Colonic mucosa (tissue), 4 donors: Measurements from ENCODE around the gene SMARCB1. TPM values are rescaled to one million over a fixed set of nuclear protein-coding genes. Genes with fewer than 3 reads are reported as not detected.

ENCODE experiments used
- DNase-seq: peaks from one replicate; pipeline ENCODE4 v3.0.0-alpha.2; 2020
- H3K27ac ChIP-seq: fragments of 200-600 bp; one replicate; pipeline ENCODE4 v1.8.0; 2021
- H3K27me3 ChIP-seq: fragments of 200-600 bp; one replicate; pipeline ENCODE4 v1.8.0; 2021
- H3K36me3 ChIP-seq: fragments of 200-600 bp; one replicate; pipeline ENCODE4 v1.8.0; 2021
- H3K4me1 ChIP-seq: fragments of 200-600 bp; one replicate; pipeline ENCODE4 v1.8.0; 2021; ENCODE audit warnings: mild to moderate bottlenecking
- H3K4me3 ChIP-seq: fragments of 200-600 bp; one replicate; pipeline ENCODE4 v1.8.0; 2021
- H3K9ac ChIP-seq, 2 donors: one replicate each; pipeline ENCODE4 v1.7.0; 2013; ENCODE audit warnings: control low read depth in 2 of 2, low read depth in 2 of 2, low read length in 2 of 2
- H3K9me3 ChIP-seq: fragments of 200-600 bp; one replicate; pipeline ENCODE4 v1.8.0; 2021
- CTCF ChIP-seq: fragments of 200-600 bp; IDR thresholded peaks from one replicate; pipeline ENCODE4 v1.8.0; 2022; ENCODE audit warnings: antibody characterized with exemption, mild to moderate bottlenecking
- intact Hi-C: fragments of 100-400 bp; cut with DNase I; formaldehyde crosslinking; loops from one replicate; pipeline ENCODE4 v1.14.1; 2022
- total RNA-seq, 2 donors: library from RNA; stranded (reverse); fragmentation: NEBNext Ultra II Directional in 1 of 2; extraction: Animal tissue kit (Norgen Biotek cat#: 25700) in 1 of 2; gene quantifications; one replicate each; pipeline ENCODE4 v1.2.1, GENCODE V29; 2021
- donor health status: healthy.
- donor health status: DM: no; HTN: no; CAD: no.
- donor health status: DM: no; HTN: no; CAD: no.

The SMARCB1 gene
- total RNA-seq, 2 donors from 2014 or later: 77.8 to 96.0 TPM

- no peak for TF ChIP-seq CTCF
- Histone ChIP-seq H3K9me3 (no peaks in the 10 kb centered on the region), H3K36me3 (no peaks in the 10 kb centered on the region), H3K4me1 (no peaks in the 10 kb centered on the region), H3K4me3 (no peak overlapping the region), H3K27me3 (no peaks in the 10 kb centered on the region), H3K27ac (no peak overlapping the region), H3K9ac (no peak overlapping the region)
- no peak for DNase-seq
- intact Hi-C loops: no loop called here
These were observed 25.6 kb downstream of the SMARCB1 start for GRCh38 chr22:23812378-23812777.

DNA sequence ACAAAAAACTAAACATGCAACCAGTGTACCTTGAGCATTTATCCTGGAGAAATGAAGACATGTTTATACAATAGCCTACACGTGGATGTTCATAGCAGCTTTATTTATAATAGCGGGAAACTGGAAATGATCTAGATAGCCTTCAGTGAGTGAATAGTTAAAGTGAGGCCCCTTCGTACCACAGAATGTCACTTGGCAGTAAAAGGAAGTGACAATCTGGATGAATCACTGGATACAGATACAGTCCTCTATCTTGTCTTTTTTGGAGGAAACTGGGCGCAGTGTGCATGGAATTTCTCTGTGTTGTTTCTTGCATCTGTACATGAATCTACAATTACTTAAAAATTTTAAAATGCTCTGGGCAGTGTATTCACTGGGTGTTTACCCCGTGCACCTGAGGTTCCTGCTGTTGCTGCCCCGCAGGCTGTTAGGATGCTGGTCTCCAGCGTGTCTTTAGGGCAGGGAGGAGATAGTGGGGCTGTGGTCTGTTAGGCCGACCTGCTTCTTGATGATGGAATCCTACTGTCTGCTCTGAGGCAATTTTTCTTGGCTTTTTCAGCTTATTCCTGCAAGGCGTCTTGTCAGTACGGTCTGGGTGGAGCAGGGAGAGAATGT lies 28.9 kb downstream of the SMARCB1 start:
- H3K36me3 ChIP-seq: peaks cover 12% of the 10 kb centered on the region
- no peak overlapping the region for H3K27ac ChIP-seq
- DNase-seq: no peak
- no peak for TF ChIP-seq CTCF
- H3K4me1 ChIP-seq: no peaks in the 10 kb centered on the region
- H3K27me3 ChIP-seq: no peaks in the 10 kb centered on the region
- intact Hi-C loops: no loop called here
- no peaks in the 10 kb centered on the region for H3K9me3 ChIP-seq
- no peak overlapping the region for H3K9ac ChIP-seq
- no peak overlapping the region for H3K4me3 ChIP-seq

DNA sequence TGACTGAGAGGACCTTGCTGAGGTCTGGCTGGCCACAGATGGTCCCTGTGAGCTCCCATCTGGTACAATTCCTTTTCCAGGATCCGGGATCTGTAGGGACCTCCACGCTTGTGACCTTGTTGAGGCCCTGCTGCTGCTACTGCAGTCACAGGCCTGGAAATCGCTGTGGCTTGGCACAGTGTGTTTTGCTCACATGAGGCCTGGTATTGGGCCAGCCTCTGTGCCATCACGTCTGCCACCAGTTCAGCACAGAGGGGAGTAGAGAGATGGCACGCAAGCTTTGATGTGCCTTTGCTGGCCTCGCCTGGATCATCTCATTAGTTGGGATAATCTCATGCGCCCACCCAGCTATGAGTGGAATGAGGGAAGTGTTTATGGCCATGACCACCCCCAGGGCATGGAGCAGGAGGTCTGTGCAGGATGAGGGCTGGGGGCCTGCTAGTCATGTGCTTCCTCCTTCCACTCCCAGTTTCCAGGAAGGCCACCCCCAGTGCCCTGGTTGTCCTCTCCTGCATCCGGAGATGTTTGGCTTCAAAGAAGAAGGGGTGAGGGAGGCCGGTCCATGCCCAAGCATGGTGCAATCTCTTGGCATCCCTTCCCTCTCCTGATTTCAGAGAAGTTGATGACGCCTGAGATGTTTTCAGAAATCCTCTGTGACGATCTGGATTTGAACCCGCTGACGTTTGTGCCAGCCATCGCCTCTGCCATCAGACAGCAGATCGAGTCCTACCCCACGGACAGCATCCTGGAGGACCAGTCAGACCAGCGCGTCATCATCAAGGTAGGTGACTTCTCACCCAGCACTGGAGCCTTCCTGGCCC lies 29.6 kb downstream of the SMARCB1 start:
- peaks cover 15% of the 10 kb centered on the region for H3K36me3 ChIP-seq

GRCh38 chr22:23817146-23817545 lies 30.4 kb downstream of the SMARCB1 start:
- Histone ChIP-seq H3K27ac (no peak overlapping the region), H3K4me3 (no peak overlapping the region), H3K36me3 (peaks cover 16% of the 10 kb centered on the region), H3K9me3 (no peaks in the 10 kb centered on the region), H3K4me1 (no peaks in the 10 kb centered on the region), H3K27me3 (no peaks in the 10 kb centered on the region), H3K9ac (no peak overlapping the region)
- no peak for DNase-seq
- TF ChIP-seq CTCF: no peak
- intact Hi-C loops: no loop called here

More for the DNA sequence above, 29.6 kb downstream of the SMARCB1 start:
- no peaks in the 10 kb centered on the region for H3K27me3 ChIP-seq
- no peaks in the 10 kb centered on the region for H3K9me3 ChIP-seq
- intact Hi-C loops: no loop called here
- H3K4me3 ChIP-seq: no peak overlapping the region
- no peak for TF ChIP-seq CTCF
- H3K27ac ChIP-seq: no peak overlapping the region
- H3K9ac ChIP-seq: no peak overlapping the region
- DNase-seq: no peak
- H3K4me1 ChIP-seq: no peaks in the 10 kb centered on the region

DNA sequence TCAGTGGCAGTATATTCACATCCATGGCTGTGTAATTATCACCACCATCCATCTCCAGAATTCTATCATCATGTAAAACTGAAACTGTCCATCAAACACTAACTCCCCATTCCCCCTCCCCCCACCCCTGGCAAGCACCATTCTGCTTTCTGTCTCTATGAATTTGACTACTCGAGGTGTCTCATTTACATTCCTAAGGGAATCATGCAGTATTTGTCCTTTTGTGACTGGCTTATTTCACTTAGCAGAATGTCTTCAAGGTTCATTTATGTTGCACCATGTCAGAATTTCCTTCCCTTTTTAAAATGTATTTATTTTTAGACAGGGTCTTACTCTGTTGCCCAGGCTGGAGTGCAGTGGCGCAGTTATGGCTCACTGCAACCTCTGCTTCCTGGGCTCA lies 31.8 kb downstream of the SMARCB1 start:
- no peak overlapping the region for H3K9ac ChIP-seq
- no peak overlapping the region for H3K27ac ChIP-seq
- intact Hi-C loops: no loop called here
- DNase-seq: no peak
- H3K27me3 ChIP-seq: no peaks in the 10 kb centered on the region
- H3K9me3 ChIP-seq: no peaks in the 10 kb centered on the region
- H3K4me1 ChIP-seq: no peaks in the 10 kb centered on the region
- peaks cover 16% of the 10 kb centered on the region for H3K36me3 ChIP-seq
- TF ChIP-seq CTCF: no peak
- no peak overlapping the region for H3K4me3 ChIP-seq
